Neural cell (in vitro differentiated cells): Measurements from ENCODE around the gene RERGL. TPM values are rescaled to one million over a fixed set of nuclear protein-coding genes. Genes with fewer than 3 reads are reported as not detected.

Source experiments
- H2AFZ ChIP-seq: fragments of 200-600, 300-800 bp; sonication (generic), shearing (Covaris generic); 2 replicates; pipeline ENCODE4 v1.6.0; 2014; ENCODE audit warnings: low read depth, mild to moderate bottlenecking, antibody characterized with exemption, low read length, moderate library complexity
- H3F3A ChIP-seq: fragments of 200-600 bp; shearing (Covaris generic); 2 replicates; pipeline ENCODE4 v1.6.1; 2016; ENCODE audit warnings: mild to moderate bottlenecking, moderate library complexity, mixed read lengths, antibody characterized with exemption, low read length; ENCODE audit not compliant: insufficient read depth, poor library complexity, severe bottlenecking
- H3K27ac ChIP-seq: fragments of 200-600, 300-800 bp; sonication (generic), shearing (Covaris generic); 2 replicates; pipeline ENCODE4 v1.5.1; 2014; ENCODE audit warnings: mild to moderate bottlenecking, low read length, moderate library complexity
- H3K27me3 ChIP-seq: fragments of 300-800, 200-600 bp; sonication (generic), shearing (Covaris generic); 2 replicates; pipeline ENCODE4 v1.6.0; 2014; ENCODE audit warnings: mild to moderate bottlenecking, low read depth, low read length, moderate library complexity; ENCODE audit not compliant: insufficient read depth
- H3K36me3 ChIP-seq: fragments of 300-800, 200-600 bp; sonication (generic), shearing (Covaris generic); 2 replicates; pipeline ENCODE4 v1.5.1; 2014; ENCODE audit warnings: mild to moderate bottlenecking, antibody characterized with exemption, low read length, moderate library complexity; ENCODE audit not compliant: insufficient read depth
- H3K4me2 ChIP-seq: fragments of 300-800, 200-600 bp; sonication (generic), shearing (Covaris generic); 2 replicates; pipeline ENCODE4 v1.6.0; 2014; ENCODE audit warnings: mild to moderate bottlenecking, low read length
- H3K4me3 ChIP-seq: fragments of 300-800, 200-600 bp; sonication (generic), shearing (Covaris generic); 2 replicates; pipeline ENCODE4 v1.5.1; 2014; ENCODE audit warnings: mild to moderate bottlenecking, low read length, moderate library complexity
- H3K79me2 ChIP-seq: fragments of 200-600 bp; shearing (Covaris generic); replicated peaks from 2 replicates; pipeline ENCODE4 v1.6.0; 2014; ENCODE audit warnings: mild to moderate bottlenecking, low read length, moderate library complexity; ENCODE audit not compliant: insufficient read depth
- H3K9ac ChIP-seq: fragments of 300-800, 200-600 bp; sonication (generic), shearing (Covaris generic); 2 replicates; pipeline ENCODE4 v1.6.1; 2016; ENCODE audit warnings: mild to moderate bottlenecking, low read length, mixed read lengths
- H3K9me2 ChIP-seq: fragments of 200-600 bp; shearing (Covaris generic); 2 replicates; pipeline ENCODE4 v1.6.1; 2016; ENCODE audit warnings: mild to moderate bottlenecking, low read length, mixed read lengths; ENCODE audit not compliant: insufficient read depth
- H3K9me3 ChIP-seq: fragments of 200-600, 300-800 bp; sonication (generic), shearing (Covaris generic); 2 replicates; pipeline ENCODE4 v1.6.1; 2016; ENCODE audit warnings: mild to moderate bottlenecking, mixed run types, low read length, moderate library complexity, mixed read lengths
- H4K20me1 ChIP-seq: fragments of 200-600 bp; shearing (Covaris generic); 2 replicates; pipeline ENCODE4 v1.6.1; 2016; ENCODE audit warnings: mild to moderate bottlenecking, mixed run types; ENCODE audit not compliant: insufficient read depth
- EP300 ChIP-seq: fragments of 450-650 bp; conservative IDR thresholded peaks from 2 replicates; pipeline ENCODE4 v1.6.1; 2014; ENCODE audit warnings: antibody characterized with exemption, mild to moderate bottlenecking, moderate library complexity; ENCODE audit not compliant: poor library complexity, severe bottlenecking
- EZH2 ChIP-seq: fragments of 200-600, 300-800 bp; shearing (Covaris generic), sonication (generic); IDR thresholded peaks from 2 replicates; pipeline ENCODE4 v1.6.1; 2014; ENCODE audit warnings: antibody characterized with exemption, low read length, borderline replicate concordance, mild to moderate bottlenecking; ENCODE audit not compliant: insufficient read depth, poor library complexity, severe bottlenecking
- MXI1 ChIP-seq: fragments of 450-650 bp; conservative IDR thresholded peaks from 2 replicates; pipeline ENCODE4 v1.6.1; 2014; ENCODE audit warnings: antibody characterized with exemption, mild to moderate bottlenecking; ENCODE audit not compliant: poor library complexity, severe bottlenecking
- POLR2AphosphoS5 ChIP-seq: IDR thresholded peaks from 2 replicates; pipeline ENCODE4 v1.6.1; 2012
- RAD21 ChIP-seq: fragments of 450-650 bp; conservative IDR thresholded peaks from 2 replicates; pipeline ENCODE4 v1.6.1; 2014; ENCODE audit warnings: antibody characterized with exemption, mild to moderate bottlenecking, moderate library complexity
- SMC3 ChIP-seq: fragments of 450-650 bp; conservative IDR thresholded peaks from 2 replicates; pipeline ENCODE4 v1.6.1; 2014; ENCODE audit warnings: antibody characterized with exemption, mild to moderate bottlenecking, moderate library complexity; ENCODE audit not compliant: poor library complexity
- TAF1 ChIP-seq: IDR thresholded peaks from 2 replicates; pipeline ENCODE4 v1.6.1; 2012; ENCODE audit warnings: low read depth
- polyA plus RNA-seq: library from polyadenylated mRNA; depleted of rRNA; stranded (reverse); fragments of >200 nt; gene quantifications from 2 replicates; pipeline ENCODE4 v1.2.3, GENCODE V29; 2014
- TF ChIP-seq, protein P1 (sequence below): fragments of 450-650 bp; IDR thresholded peaks from 2 replicates; pipeline ENCODE4 v1.5.1; 2014; ENCODE audit warnings: antibody characterized with exemption, mild to moderate bottlenecking, moderate library complexity; ENCODE audit not compliant: poor library complexity, severe bottlenecking
- TF ChIP-seq, protein P2 (sequence below): IDR thresholded peaks from 2 replicates; pipeline ENCODE4 v1.6.1; 2012; ENCODE audit warnings: borderline replicate concordance

Gene RERGL
- polyA plus RNA-seq, 1 donor from 2014 or later, result not detected

DNA sequence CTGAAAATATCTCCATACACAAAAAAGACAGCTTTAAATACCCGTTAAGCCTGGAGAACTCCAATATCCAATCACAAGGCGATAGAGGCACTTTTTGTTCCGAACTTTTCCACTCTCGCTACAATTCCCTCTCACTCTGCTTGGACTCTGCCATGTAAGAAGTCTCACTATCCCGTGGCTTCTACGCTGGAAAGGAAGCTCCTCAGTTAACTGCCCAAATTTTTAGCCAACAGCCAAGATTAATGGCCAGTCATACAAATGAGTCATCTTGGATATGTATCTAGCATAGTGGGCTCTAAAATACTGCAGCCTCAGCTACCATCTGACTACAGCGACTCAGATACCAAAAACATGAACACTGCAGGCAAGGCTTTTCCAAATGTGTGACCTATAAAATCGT, 45.5 kb upstream of the RERGL start:
- Histone ChIP-seq H3K9ac (no peak overlapping the region), H3K4me3 (no peak overlapping the region), H3K36me3 (no peaks in the 10 kb centered on the region), H3F3A (no peaks in the 10 kb centered on the region), H3K9me3 (no peaks in the 10 kb centered on the region), H3K27ac (no peak overlapping the region), H3K9me2 (no peaks in the 10 kb centered on the region), H3K27me3 (no peaks in the 10 kb centered on the region), H3K79me2 (no peaks in the 10 kb centered on the region), H2AFZ (no peak overlapping the region), H4K20me1 (no peaks in the 10 kb centered on the region), H3K4me2 (no peak overlapping the region)
- TF ChIP-seq RAD21, result no peak
- no peak for TF ChIP-seq MXI1
- no peak for TF ChIP-seq TAF1
- no peak for TF ChIP-seq POLR2AphosphoS5

DNA sequence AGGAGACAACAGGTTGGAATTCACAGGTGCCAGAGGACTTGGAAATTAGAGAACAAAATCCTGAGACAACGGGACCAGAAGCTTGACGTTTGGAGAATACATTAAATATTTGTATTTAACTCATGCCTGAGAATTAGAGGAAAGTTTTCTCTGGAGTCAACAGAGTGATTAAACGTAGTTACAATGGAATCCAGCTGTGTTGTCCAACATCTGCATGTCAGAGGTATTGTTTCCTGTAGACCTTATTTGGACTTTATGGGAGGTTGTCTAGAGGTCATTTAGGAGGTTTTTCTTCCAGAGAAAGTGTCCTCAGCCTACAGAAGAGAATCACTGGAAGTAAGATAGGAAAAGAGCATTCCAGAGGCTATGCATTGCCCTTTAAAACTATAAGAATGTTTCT, 45.1 kb upstream of the RERGL start:
- H3K9me3 ChIP-seq, result no peaks in the 10 kb centered on the region
- no peaks in the 10 kb centered on the region for H4K20me1 ChIP-seq
- H3K4me3 ChIP-seq, result no peak overlapping the region
- H3F3A ChIP-seq, result no peaks in the 10 kb centered on the region
- H3K9ac ChIP-seq, result no peak overlapping the region
- no peak overlapping the region for H2AFZ ChIP-seq
- TF ChIP-seq EZH2, result no peak
- no peak for TF ChIP-seq MXI1
- TF ChIP-seq TAF1, result no peak
- TF ChIP-seq RAD21, result no peak
- no peaks in the 10 kb centered on the region for H3K36me3 ChIP-seq
- no peak overlapping the region for H3K27ac ChIP-seq
- no peak overlapping the region for H3K4me2 ChIP-seq
- no peaks in the 10 kb centered on the region for H3K79me2 ChIP-seq
- H3K9me2 ChIP-seq, result no peaks in the 10 kb centered on the region
- H3K27me3 ChIP-seq, result no peaks in the 10 kb centered on the region

DNA sequence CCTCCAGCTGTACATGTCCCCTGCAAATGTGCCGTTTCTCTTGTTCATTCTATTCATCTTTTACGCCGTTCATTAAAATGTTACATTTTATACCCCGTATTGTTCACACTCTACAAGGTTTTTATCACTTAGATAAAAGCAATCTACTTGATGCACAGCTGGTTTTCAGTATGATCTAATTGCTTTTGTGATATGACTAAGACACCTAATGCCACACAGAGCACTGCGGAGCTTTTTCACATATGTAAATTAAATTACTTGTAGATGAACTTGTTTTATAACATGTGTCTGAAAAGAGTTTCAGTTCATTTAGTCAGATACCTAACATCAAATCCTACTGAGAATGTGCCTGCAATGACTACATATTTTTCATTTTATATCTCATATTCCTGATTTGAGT, 40.9 kb upstream of the RERGL start:
- no peaks in the 10 kb centered on the region for H3K36me3 ChIP-seq
- peaks cover 2% of the 10 kb centered on the region for H3K9me3 ChIP-seq
- no peaks in the 10 kb centered on the region for H3K27me3 ChIP-seq
- no peak overlapping the region for H3K4me2 ChIP-seq
- no peaks in the 10 kb centered on the region for H4K20me1 ChIP-seq
- no peaks in the 10 kb centered on the region for H3K79me2 ChIP-seq
- H3K27ac ChIP-seq, result no peak overlapping the region
- no peak overlapping the region for H2AFZ ChIP-seq
- no peak overlapping the region for H3K4me3 ChIP-seq
- H3K9me2 ChIP-seq, result no peaks in the 10 kb centered on the region
- H3F3A ChIP-seq, result no peaks in the 10 kb centered on the region
- H3K9ac ChIP-seq, result no peak overlapping the region
- TF ChIP-seq, protein P1, sequence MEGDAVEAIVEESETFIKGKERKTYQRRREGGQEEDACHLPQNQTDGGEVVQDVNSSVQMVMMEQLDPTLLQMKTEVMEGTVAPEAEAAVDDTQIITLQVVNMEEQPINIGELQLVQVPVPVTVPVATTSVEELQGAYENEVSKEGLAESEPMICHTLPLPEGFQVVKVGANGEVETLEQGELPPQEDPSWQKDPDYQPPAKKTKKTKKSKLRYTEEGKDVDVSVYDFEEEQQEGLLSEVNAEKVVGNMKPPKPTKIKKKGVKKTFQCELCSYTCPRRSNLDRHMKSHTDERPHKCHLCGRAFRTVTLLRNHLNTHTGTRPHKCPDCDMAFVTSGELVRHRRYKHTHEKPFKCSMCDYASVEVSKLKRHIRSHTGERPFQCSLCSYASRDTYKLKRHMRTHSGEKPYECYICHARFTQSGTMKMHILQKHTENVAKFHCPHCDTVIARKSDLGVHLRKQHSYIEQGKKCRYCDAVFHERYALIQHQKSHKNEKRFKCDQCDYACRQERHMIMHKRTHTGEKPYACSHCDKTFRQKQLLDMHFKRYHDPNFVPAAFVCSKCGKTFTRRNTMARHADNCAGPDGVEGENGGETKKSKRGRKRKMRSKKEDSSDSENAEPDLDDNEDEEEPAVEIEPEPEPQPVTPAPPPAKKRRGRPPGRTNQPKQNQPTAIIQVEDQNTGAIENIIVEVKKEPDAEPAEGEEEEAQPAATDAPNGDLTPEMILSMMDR, result no peak
- no peak for TF ChIP-seq TAF1
- TF ChIP-seq SMC3, result no peak
- TF ChIP-seq, protein P2, sequence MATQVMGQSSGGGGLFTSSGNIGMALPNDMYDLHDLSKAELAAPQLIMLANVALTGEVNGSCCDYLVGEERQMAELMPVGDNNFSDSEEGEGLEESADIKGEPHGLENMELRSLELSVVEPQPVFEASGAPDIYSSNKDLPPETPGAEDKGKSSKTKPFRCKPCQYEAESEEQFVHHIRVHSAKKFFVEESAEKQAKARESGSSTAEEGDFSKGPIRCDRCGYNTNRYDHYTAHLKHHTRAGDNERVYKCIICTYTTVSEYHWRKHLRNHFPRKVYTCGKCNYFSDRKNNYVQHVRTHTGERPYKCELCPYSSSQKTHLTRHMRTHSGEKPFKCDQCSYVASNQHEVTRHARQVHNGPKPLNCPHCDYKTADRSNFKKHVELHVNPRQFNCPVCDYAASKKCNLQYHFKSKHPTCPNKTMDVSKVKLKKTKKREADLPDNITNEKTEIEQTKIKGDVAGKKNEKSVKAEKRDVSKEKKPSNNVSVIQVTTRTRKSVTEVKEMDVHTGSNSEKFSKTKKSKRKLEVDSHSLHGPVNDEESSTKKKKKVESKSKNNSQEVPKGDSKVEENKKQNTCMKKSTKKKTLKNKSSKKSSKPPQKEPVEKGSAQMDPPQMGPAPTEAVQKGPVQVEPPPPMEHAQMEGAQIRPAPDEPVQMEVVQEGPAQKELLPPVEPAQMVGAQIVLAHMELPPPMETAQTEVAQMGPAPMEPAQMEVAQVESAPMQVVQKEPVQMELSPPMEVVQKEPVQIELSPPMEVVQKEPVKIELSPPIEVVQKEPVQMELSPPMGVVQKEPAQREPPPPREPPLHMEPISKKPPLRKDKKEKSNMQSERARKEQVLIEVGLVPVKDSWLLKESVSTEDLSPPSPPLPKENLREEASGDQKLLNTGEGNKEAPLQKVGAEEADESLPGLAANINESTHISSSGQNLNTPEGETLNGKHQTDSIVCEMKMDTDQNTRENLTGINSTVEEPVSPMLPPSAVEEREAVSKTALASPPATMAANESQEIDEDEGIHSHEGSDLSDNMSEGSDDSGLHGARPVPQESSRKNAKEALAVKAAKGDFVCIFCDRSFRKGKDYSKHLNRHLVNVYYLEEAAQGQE, result no peak
- no peak for TF ChIP-seq EZH2
- no peak for TF ChIP-seq EP300
- no peak for TF ChIP-seq MXI1
